CD4-positive, alpha-beta T cell treated with Interferon alpha-2 for 1 hour (primary cell): ENCODE results near the gene MAP3K3.

ENCODE experiments used
- DNase-seq, 2 donors: peaks; one replicate each; pipeline ENCODE4 v3.0.0-alpha.2; 2020 to 2022

Gene MAP3K3

GRCh38 chr17:63621684-63622573 is at the start of gene MAP3K3:
MAP3K3 (plus strand) TSS chr17:63622417; CDS start chr17:63622760, 343 bp downstream.
- DNase-seq: peak; percentile 98 to 99

GRCh38 chr17:63573634-63574033 is 48.6 kb upstream of the MAP3K3 start:
- DNase-seq: no peak

DNA sequence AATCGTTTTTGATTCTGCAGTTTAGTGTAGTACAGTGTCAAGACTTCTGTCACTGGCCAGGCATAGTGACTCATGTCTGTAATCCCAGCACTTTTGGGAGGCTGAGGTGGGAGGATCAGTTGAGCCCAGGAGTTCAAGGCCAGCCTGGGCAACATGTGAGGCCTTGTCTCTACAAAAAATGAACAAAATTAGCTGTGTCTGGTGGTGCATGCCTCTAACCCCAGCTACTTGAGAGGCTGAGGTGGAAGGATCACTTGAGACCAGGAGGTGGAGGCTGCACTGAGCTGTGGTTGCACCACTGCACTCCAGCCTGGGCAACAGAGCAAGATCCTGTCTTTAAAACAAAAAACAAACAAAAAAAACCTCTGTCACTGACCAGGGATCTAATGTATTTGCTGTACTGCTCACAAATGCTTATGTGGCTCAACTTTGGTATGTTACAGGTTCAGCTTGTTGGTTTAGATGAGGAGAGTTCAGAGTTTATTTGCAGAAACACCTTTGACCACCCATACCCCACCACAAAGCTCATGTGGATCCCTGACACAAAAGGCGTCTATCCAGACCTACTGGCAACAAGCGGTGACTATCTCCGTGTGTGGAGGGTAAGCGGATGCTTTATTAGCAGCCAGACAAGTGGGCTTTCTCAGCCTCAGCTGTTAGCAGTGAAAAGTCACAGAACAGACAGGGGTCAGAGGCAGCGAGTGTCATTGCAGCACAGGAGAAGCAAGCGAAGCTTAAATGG is 44.0 kb upstream of the MAP3K3 start:
- no peak for DNase-seq

DNA sequence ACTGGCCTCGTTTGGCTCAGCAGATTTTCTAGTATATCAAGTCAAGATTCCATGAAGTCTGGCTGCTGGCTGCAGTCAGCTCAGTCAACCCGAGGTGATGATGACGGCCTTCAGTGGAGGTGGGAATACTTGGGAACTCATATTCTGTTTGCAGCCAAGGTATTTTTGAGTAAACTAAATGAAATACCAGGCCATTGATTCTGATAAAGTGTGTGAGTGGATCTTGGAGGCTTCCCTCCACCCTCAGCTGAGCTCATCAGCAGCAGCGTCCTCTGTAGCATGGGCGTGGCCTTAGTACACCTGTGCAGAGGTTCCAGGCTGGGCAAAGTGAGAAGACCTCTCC is 43.5 kb upstream of the MAP3K3 start:
- no peak for DNase-seq

DNA sequence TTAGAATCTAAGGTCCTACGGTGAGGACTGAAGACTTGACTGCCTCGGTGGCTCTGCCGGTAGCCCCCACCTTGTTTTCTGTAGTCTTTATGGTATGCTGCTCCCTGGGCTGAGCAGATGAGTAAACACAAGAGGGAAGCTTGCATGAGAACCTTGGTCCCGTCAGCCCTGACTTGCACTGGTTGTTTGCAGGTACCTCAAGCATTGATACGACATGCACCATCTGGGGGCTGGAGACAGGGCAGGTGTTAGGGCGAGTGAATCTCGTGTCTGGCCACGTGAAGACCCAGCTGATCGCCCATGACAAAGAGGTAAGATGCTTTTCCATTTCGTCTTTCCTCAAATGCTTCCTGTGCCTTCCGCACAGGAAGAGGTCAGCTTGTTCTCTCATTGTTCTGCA is 42.6 kb upstream of the MAP3K3 start:
- no peak for DNase-seq

DNA sequence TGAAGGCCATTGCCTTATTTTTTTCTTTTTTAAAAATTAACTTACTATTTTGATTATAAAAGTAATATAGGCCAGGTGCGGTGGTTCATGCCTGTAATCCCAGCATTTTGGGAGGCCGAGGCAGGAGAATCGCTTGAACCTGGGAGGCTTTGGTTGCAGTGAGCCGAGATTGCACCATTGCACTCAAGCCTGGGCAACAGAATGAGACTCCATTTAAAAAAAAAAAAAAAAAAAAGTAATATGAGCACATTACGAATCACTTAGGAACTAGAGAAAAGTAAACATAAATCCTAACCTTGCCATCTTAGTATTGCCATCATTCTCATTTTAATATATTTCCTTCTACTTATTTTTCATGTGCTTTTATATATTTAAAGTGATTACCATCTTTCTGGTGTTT is 34.4 kb upstream of the MAP3K3 start:
- no peak for DNase-seq

DNA sequence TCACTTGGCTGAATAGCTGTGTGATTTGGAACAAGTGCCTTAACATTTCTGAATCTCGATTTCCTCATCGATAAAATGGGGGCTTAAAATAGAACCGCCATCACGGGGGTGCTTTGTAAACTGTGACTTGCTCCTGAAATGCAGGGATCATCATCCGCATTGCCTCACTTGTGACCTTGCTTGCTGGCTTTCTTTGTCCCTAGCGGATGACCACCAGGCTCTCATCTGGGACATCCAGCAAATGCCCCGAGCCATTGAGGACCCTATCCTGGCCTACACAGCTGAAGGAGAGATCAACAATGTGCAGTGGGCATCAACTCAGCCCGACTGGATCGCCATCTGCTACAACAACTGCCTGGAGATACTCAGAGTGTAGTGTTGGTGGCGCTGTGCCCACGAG is 33.4 kb upstream of the MAP3K3 start:
- no peak for DNase-seq

GRCh38 chr17:63589646-63590045 is 32.6 kb upstream of the MAP3K3 start:
- DNase-seq: no peak

DNA sequence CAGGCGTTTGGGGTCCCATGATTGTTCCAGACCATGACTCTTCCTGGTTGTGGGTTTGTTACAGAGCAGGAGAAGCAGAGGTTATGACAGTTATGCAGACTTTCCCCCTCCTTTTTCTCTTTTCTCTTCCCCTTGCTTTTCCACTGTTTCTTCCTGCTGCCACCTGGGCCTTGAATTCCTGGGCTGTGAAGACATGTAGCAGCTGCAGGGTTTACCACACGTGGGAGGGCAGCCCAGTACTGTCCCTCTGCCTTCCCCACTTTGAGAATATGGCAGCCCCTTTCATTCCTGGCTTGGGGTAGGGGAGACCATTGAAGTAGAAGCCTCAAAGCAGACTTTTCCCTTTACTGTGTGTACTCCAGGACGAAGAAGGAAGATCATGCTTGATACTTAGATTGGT is 29.4 kb upstream of the MAP3K3 start:
- DNase-seq: no peak

DNA sequence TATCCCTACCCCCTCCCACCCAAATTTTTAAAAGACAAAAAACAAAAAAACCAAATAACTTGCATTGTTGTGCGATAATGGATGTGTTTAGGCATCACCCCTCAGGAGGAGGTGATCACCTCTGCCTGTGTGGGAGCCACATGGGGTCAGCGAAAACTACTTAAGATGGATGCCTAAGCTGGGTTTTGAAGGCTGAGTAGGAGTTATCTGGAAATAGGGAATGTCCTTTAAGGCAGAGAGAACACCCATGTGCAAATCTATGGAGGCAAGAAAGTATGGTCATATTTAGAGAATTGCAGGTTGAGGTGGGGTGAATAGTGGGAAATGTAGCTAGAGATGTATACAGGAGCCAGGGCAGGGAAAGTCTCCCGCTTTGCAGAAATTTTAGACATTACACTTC is 27.1 kb upstream of the MAP3K3 start:
- no peak for DNase-seq

- DNase-seq: peak in 1 of 2 donors; percentile 25
Observed at GRCh38 chr17:63596856-63597586, 25.2 kb upstream of the MAP3K3 start.

GRCh38 chr17:63598281-63598680 is 23.9 kb upstream of the MAP3K3 start:
- DNase-seq: peak in 1 of 2 donors; percentile 45

DNA sequence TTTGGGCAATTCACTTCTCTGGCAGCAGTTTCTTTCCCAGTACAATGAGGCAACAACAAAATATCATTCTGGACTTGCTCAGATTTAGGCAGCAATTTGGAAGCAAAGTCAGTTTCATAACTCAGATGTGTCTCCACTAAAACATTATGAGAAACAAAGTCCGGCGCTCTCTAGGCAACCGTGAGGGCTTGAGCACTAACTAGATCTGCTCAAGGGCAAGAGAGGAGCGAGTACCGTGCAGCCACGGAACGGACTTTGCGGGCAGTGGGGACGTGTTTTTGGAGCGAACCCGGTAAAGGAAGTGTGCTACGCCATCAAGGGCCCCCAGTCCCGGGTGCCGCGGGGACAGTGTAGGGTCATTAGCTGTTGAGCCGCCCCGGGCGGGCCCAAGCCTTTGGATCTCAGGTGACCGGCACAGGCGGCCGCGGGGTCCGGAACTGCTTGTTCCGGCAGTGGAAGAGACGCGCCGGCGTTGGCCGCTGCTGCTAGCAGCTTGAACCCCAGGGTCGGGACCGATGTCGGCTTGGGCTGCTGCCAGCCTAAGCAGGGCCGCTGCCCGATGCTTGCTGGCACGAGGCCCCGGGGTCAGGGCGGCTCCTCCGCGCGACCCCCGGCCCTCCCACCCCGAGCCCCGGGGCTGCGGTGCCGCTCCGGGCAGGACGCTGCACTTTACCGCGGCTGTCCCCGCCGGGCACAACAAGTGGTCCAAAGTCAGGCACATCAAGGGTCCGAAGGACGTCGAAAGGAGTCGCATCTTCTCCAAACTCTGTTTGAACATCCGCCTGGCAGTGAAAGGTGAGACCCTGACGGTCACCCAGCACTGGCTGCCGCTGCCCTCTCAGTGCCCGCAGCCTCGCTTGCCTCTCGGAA is 21.4 kb upstream of the MAP3K3 start, which contains the start of gene TACO1:
TSS of gene TACO1 (plus strand) at position 327 of the 870 bp plus-strand sequence. CDS start at position 516, 189 bp downstream.
- peak; percentile 67 to 80 for DNase-seq

DNA sequence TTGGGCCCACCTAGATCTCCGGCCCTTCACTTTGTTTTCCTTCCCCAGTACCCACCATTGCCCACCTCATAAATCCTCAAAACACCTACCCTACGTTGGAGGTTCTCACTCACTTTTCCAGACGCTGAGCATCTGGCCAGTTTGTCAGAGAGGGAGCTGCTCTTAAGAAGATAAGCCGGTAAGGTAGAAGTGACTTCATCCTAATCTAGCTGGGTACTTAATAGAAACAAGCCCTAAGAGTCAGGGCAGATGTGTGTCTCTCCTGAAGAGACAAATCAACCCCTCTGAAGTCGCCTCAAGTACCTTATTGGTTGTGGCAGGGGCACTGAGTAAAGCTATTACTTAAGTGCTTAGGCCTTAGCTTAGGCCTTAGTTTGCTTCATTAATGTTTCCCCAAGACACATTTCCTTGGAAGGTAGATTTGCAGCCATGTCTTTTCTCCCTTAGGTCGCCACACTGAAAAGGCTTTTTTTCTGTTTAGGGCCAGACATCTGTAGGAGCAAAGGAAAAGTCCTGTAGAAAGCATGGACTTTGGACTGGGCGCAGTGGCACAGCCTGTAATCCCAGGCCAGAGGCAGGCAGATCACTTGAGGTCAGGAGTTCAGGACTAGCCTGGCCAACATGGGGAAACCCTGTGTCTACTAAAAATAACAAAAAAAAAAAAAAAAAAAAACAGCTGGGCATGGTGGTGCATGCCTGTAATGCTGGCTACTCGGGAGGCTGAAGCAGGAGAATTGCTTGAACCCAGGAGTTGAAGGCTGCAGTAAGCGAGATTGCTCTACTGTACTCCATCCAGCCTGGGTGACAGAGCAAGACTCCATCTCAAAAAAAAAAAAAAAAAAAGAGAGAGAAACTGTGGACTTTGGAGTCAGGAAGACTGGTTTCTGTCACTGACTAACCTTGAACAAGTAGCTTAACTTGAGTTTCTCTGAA is 20.5 kb upstream of the MAP3K3 start:
- no peak for DNase-seq

- peak; percentile 31 to 73 for DNase-seq
Observed at GRCh38 chr17:63609816-63610573, 12.2 kb upstream of the MAP3K3 start.

- no peak for DNase-seq
Observed at GRCh38 chr17:63610854-63611253, 11.4 kb upstream of the MAP3K3 start.

DNA sequence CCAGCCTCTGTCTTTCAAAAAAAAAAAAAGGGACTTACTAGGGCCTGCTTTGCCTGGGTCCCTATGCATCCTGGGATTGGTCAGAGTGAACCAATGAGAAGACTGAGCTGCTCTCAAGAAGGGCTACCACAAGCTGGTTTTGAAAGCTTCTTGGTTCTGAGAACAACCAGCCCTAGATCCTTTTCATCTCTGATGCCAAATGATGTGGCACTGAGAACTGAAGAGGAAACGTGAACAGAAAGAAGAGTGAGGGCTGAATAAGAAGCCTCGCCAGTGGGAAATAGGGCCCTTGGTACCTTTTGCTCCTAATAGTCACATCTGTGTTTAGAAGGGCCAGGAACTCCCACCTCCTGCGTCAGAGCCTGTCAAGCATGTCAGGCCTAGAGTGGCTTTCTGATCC is 10.9 kb upstream of the MAP3K3 start:
- DNase-seq: peak; percentile 29 to 68

- DNase-seq: no peak
Observed at GRCh38 chr17:63613663-63614062, 8.6 kb upstream of the MAP3K3 start.

DNA sequence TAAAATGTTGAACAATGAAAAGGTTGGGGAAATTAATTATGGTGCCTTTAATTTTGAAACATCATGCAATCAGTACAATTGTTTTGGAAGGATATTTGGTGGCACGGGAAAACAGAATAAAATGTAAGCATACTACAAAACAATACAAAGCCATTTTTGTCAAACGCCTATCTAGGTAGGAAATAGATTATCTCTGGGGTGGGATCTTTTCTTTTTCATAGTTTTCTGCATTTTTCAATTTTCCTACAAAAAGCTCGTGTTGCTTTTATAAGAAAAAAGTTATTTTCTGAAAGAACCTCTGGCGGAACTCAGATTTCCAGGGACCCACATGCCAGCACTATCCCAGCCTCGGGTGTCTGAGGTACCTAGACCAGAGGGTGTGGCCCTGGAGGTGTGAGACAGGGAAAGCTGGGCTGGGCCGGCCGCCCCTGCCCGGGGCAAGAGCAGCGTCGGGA is 961 bp upstream of the MAP3K3 start:
- DNase-seq: no peak
